GM19468 (cell line): Measurements from ENCODE around the gene ZBTB8B.
"Not testable (repeated sequence)": the region's sequence is repeated elsewhere in the genome, so short reads cannot be mapped to it uniquely, and the experiment has no call there.

Experiments used
- ATAC-seq: cut with Tn5 transposase; IDR thresholded peaks from one replicate; pipeline ENCODE4 v1.9.1; 2021; ENCODE audit warnings: mild to moderate bottlenecking, moderate library complexity, moderate number of reproducible peaks; ENCODE audit not compliant: unreplicated experiment; ENCODE audit errors: extremely low read depth

ZBTB8B gene

GRCh38 chr1:32464716-32465577, at the start of gene ZBTB8B:
TSS of gene ZBTB8B (plus strand) at chr1:32465072. CDS start at chr1:32470625, 5,553 bp downstream.
- no peak for ATAC-seq

GRCh38 chr1:32421775-32422174, 43.1 kb upstream of the ZBTB8B start:
- ATAC-seq = no peak

GRCh38 chr1:32426489-32427255, 38.2 kb upstream of the ZBTB8B start:
- ATAC-seq = no peak

GRCh38 chr1:32427264-32427963, 37.5 kb upstream of the ZBTB8B start:
- no peak for ATAC-seq

- ATAC-seq = no peak
These were observed 33.0 kb upstream of the ZBTB8B start for GRCh38 chr1:32431736-32432400.

GRCh38 chr1:32438136-32438535, 26.7 kb upstream of the ZBTB8B start:
- ATAC-seq = no peak

- not testable (repeated sequence) for ATAC-seq
These were observed 26.1 kb upstream of the ZBTB8B start for GRCh38 chr1:32438777-32439176.

GRCh38 chr1:32441467-32441866, 23.4 kb upstream of the ZBTB8B start:
- not testable (repeated sequence) for ATAC-seq

GRCh38 chr1:32447469-32448185, 17.2 kb upstream of the ZBTB8B start:
- ATAC-seq = no peak

- not testable (repeated sequence) for ATAC-seq
These were observed 16.6 kb upstream of the ZBTB8B start for GRCh38 chr1:32448186-32448772.

- no peak for ATAC-seq
These were observed 16.0 kb upstream of the ZBTB8B start for GRCh38 chr1:32448773-32449456.

GRCh38 chr1:32449457-32449831, 15.4 kb upstream of the ZBTB8B start:
- not testable (repeated sequence) for ATAC-seq

GRCh38 chr1:32454726-32455125, 10.1 kb upstream of the ZBTB8B start:
- ATAC-seq = no peak

- no peak for ATAC-seq
These were observed 8.9 kb upstream of the ZBTB8B start for GRCh38 chr1:32455958-32456357.

- ATAC-seq = not testable (repeated sequence)
These were observed 6.1 kb upstream of the ZBTB8B start for GRCh38 chr1:32458798-32459197.

- ATAC-seq = not testable (repeated sequence)
These were observed 1.9 kb upstream of the ZBTB8B start for GRCh38 chr1:32462977-32463376.

- no peak for ATAC-seq
These were observed 619 bp upstream of the ZBTB8B start for GRCh38 chr1:32464191-32464715.

GRCh38 chr1:32465578-32465933, 684 bp downstream of the ZBTB8B start:
- no peak for ATAC-seq
